ENCODE data around the gene OR14I1.

DNA sequence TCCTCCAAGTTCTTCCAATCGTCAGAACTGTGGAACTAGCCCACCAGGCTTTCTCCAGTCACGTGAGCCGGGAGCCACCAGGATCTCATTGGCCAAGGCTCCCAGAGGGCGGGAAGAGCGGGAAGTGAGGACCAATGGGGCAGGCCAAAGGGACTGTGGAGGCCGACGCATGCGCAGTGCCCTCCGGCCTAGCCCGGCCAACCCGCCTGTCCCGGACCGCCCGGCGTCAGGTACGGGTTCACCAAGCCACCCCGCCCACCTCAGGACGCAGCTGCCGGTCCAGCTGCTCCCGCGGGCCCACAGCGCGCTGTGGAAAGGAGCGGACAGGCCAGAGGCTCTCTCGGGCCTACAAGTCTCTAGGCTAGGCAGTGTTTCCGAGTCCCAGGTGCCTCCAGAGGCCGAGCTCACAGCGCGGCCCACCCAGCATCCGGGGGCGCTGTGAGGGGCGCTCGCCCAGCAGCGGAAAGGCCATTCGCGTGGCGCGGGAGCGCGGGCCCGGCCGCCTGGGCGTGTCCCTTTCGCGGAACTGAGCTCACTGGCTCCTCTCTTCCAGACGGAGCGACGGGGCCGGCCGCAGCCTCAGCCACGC is 10.9 kb downstream of the OR14I1 start:
- TF ChIP-seq, protein P1, sequence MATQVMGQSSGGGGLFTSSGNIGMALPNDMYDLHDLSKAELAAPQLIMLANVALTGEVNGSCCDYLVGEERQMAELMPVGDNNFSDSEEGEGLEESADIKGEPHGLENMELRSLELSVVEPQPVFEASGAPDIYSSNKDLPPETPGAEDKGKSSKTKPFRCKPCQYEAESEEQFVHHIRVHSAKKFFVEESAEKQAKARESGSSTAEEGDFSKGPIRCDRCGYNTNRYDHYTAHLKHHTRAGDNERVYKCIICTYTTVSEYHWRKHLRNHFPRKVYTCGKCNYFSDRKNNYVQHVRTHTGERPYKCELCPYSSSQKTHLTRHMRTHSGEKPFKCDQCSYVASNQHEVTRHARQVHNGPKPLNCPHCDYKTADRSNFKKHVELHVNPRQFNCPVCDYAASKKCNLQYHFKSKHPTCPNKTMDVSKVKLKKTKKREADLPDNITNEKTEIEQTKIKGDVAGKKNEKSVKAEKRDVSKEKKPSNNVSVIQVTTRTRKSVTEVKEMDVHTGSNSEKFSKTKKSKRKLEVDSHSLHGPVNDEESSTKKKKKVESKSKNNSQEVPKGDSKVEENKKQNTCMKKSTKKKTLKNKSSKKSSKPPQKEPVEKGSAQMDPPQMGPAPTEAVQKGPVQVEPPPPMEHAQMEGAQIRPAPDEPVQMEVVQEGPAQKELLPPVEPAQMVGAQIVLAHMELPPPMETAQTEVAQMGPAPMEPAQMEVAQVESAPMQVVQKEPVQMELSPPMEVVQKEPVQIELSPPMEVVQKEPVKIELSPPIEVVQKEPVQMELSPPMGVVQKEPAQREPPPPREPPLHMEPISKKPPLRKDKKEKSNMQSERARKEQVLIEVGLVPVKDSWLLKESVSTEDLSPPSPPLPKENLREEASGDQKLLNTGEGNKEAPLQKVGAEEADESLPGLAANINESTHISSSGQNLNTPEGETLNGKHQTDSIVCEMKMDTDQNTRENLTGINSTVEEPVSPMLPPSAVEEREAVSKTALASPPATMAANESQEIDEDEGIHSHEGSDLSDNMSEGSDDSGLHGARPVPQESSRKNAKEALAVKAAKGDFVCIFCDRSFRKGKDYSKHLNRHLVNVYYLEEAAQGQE (IDR thresholded peaks at IDR 0.05): no peak
- TF ChIP-seq RNF2 (IDR thresholded peaks at IDR 0.05; ENCODE audit: borderline replicate concordance, low read depth) (no peak), TP53 (CRISPR knock-in tag; IDR thresholded peaks at IDR 0.05) (no peak), MYC (IDR thresholded peaks at IDR 0.05; ENCODE audit: borderline replicate concordance, low read length) (no peak), POLR2A (IDR thresholded peaks at IDR 0.05; ENCODE audit: low read length) (no peak), CTCF (IDR thresholded peaks at IDR 0.05) (no peak)
